Stimulated activated effector memory CD8-positive, alpha-beta T cell treated with anti-CD3 and anti-CD28 coated beads, Interleukin-12 subunit alpha, Interleukin-12 subunit beta, amount 100 ng/mL, for 72 hours (primary cell): Measurements from ENCODE around the gene RCL1.
"Not testable (repeated sequence)": the region's sequence is repeated elsewhere in the genome, so short reads cannot be mapped to it uniquely, and the experiment has no call there.

Source experiments
- ATAC-seq: fragments of 150-1000 bp; cut with Tn5 transposase; 2 replicates; pipeline ENCODE4 v1.10.0; 2021
- DNase-seq, 2 donors: peaks; one replicate each; pipeline ENCODE4 v3.0.0; 2021 to 2022; ENCODE audit warnings: low spot score in 2 of 2
- H3K27ac Mint-ChIP-seq: one replicate; pipeline ENCODE4 v1.8.0; 2022; ENCODE audit warnings: mild to moderate bottlenecking, mixed read lengths
- H3K36me3 Mint-ChIP-seq: one replicate; pipeline ENCODE4 v1.8.0; 2022; ENCODE audit warnings: mild to moderate bottlenecking, mixed read lengths
- H3K4me1 Mint-ChIP-seq: one replicate; pipeline ENCODE4 v1.8.0; 2022; ENCODE audit warnings: mixed read lengths
- H3K4me3 Mint-ChIP-seq: one replicate; pipeline ENCODE4 v1.8.0; 2022; ENCODE audit warnings: mild to moderate bottlenecking, mixed read lengths
- H3K9me3 Mint-ChIP-seq: one replicate; pipeline ENCODE4 v1.8.0; 2022; ENCODE audit warnings: mixed read lengths

Gene RCL1

DNA sequence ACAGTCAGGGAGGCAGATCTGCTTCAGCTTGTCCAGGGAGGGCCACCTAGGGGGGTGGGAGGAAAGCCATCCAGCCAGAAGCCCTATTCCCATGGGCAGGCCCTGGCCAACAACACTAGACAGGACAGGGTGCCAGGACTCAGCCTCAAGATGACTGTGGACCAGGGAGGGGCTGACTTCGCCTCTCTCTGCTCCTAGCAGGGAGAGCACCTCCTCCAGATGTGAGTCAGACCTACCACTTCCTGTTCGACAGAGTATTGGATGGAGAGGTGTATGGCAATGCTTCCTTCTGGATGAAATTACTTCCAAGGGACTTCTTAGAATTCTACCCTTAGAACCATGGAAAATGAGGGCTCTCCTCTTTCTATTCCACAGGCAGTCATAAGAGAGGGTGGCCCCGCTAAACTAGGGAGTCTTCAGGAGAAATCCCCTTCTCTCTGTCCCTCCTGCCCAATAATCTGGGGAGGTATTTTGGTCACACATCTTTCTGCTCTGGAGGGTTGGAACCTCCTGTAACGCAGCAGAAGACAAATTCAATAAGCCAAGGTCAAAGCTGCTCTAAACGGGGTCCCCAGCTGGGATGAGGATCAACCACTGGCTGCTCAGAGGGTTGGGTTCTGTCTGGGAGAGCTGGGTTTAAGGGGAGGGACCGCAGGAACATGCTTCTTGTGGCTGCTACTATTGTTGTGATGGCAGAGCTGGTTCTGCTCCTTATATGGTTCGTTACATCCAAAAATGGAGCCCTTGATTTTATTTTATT lies 23.2 kb upstream of the RCL1 start:
- H3K27ac Mint-ChIP-seq, result no peak overlapping the region
- ATAC-seq, result peak; percentile 78
- no peaks in the 10 kb centered on the region for H3K4me1 Mint-ChIP-seq
- H3K4me3 Mint-ChIP-seq, result no peak overlapping the region
- no peaks in the 10 kb centered on the region for H3K9me3 Mint-ChIP-seq
- no peak for DNase-seq
- H3K36me3 Mint-ChIP-seq, result no peaks in the 10 kb centered on the region

DNA sequence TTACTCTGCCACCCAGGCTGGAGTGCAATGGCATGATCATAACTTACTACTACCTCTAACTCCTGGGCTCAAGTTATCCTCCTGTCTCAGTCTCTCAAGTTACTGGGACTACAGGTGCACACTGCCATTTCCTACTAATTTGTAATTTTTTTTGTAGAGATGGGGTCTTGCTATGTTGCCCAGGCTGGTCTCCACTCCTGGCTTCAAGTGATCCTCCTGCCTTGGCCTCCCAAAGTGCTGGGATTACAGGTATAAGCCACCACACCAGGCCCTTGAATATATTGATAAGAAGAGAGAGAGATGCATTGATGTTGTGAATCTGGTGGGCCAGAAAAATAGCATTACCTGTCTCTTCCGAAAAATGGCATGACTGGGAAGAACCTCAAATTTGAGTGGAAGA lies 21.0 kb upstream of the RCL1 start:
- H3K27ac Mint-ChIP-seq, result no peak overlapping the region
- no peak for DNase-seq
- H3K9me3 Mint-ChIP-seq, result no peaks in the 10 kb centered on the region
- no peak for ATAC-seq
- H3K4me3 Mint-ChIP-seq, result no peak overlapping the region
- H3K4me1 Mint-ChIP-seq, result no peaks in the 10 kb centered on the region
- no peaks in the 10 kb centered on the region for H3K36me3 Mint-ChIP-seq

DNA sequence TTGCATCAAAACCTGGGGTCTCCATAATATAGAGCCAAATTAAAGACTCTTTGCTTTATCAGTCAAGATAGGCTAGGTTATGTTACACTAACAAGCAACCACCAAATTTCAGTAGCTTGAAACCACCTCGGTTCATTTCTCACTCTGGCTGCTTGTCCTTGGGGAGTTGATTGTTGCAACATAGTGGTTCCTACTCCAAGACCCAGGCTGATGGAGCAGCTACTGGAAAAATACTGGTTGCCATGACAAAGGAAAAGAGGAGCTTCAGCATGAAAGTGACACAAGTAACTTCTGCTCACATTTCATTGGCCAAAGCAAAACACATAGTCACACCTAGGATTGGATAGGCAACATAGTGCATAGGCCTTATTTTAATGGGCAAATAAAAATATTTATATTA lies 18.5 kb upstream of the RCL1 start:
- DNase-seq (no peak), ATAC-seq (no peak)
- H3K27ac Mint-ChIP-seq, result no peak overlapping the region
- H3K4me3 Mint-ChIP-seq, result no peak overlapping the region
- no peaks in the 10 kb centered on the region for H3K4me1 Mint-ChIP-seq
- H3K9me3 Mint-ChIP-seq, result no peaks in the 10 kb centered on the region
- no peaks in the 10 kb centered on the region for H3K36me3 Mint-ChIP-seq

DNA sequence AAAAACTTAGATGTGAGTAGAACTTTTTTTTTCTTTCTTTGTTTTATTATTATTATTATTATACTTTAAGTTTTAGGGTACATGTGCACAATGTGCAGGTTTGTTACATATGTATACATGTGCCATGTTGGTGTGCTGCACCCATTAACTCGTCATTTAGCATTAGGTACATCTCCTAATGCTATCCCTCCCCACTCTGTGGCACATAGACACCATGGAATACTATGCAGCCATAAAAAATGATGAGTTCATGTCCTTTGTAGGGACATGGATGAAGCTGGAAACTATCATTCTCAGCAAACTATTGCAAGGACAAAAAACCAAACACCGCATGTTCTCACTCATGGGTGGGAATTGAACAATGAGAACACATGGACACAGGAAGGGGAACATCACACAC lies 17.8 kb upstream of the RCL1 start:
- H3K27ac Mint-ChIP-seq, ATAC-seq, H3K4me1 Mint-ChIP-seq, H3K4me3 Mint-ChIP-seq, H3K36me3 Mint-ChIP-seq, H3K9me3 Mint-ChIP-seq, DNase-seq: not testable (repeated sequence)

DNA sequence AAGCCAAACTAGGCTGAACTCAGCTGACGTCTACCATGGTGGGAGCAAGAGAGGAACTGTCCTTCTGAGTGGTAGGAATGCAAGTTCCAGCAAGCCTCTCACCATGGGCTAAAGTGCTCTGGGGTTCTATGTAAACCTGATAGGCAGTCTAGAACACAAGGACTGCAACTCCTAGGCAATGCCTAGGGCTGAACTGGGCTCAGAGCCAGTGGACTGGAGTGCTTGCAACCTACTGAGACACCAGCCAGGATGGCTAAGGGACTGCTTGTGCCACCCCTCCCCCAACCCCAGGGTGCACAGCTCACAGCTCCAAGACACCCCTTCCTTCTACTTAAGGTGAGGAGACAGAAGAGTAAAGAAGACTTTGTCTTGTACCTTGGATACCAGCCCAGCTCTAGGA lies 12.1 kb upstream of the RCL1 start:
- Mint-ChIP-seq H3K4me3 (no peak overlapping the region), H3K27ac (no peak overlapping the region), H3K9me3 (no peaks in the 10 kb centered on the region), H3K4me1 (no peaks in the 10 kb centered on the region), H3K36me3 (no peaks in the 10 kb centered on the region)
- ATAC-seq, result no peak
- no peak for DNase-seq

DNA sequence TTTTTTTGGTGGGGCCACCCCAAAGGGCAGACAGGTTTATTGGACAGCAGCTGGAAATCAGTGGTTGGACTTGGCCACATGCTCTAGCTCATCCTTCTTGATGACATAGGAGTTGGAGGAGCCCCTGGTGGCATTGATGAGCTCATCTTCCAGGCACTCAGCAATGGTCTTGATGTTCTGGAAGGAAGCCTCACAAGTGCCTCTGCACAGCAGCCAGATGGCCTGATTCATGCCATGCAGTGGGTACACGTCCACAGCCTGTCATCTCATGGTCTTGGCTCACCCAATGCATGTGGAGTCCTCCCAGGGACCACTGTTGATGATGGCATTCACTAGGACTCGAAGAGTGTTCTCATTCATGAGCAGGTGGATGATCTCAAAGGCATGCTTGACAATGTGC lies 11.3 kb upstream of the RCL1 start:
- Mint-ChIP-seq H3K27ac (no peak overlapping the region), H3K9me3 (no peaks in the 10 kb centered on the region), H3K4me3 (no peak overlapping the region), H3K36me3 (no peaks in the 10 kb centered on the region), H3K4me1 (no peaks in the 10 kb centered on the region)
- ATAC-seq, result no peak
- no peak for DNase-seq

DNA sequence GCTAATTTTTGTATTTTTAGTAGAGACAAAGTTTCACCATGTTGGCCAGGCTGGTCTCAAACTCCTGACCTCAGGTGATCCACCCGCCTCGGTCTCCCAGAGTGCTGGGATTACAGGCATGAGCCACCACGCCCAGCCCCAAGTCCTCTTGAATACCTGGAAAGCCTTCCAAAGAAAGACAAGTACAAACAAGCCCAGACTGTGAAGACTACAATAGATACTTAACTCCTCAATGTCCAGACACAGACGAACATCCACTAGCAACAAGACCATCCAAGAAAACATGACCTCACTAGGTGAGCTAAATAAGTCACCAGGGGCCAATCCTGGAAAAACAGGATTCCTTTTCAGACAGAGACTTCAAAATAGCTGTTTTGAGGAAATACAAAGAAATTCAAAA lies 9.6 kb upstream of the RCL1 start:
- not testable (repeated sequence) for H3K36me3 Mint-ChIP-seq, H3K4me3 Mint-ChIP-seq, DNase-seq, ATAC-seq, H3K27ac Mint-ChIP-seq, H3K9me3 Mint-ChIP-seq, H3K4me1 Mint-ChIP-seq

DNA sequence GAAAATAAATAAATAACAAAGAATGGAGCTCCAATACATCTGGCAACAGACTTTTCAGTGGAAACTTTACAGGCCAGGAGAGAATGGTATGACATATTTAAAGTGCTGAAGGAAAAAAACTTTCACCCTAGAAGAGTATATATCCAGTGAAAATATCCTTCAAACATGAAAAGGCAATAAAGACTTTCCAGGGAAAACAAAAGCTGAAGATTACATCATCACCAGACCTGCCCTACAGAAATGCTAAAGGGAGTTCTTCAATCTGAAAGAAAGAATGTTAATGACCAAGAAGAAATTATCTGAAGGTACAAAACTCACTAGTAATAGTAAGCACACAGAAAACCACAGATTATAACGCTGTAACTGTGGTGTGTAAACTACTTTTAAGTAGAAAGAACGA lies 8.3 kb upstream of the RCL1 start:
- H3K4me3 Mint-ChIP-seq, result no peak overlapping the region
- H3K27ac Mint-ChIP-seq, result no peak overlapping the region
- no peaks in the 10 kb centered on the region for H3K4me1 Mint-ChIP-seq
- no peak for ATAC-seq
- H3K9me3 Mint-ChIP-seq, result no peaks in the 10 kb centered on the region
- DNase-seq, result no peak
- H3K36me3 Mint-ChIP-seq, result no peaks in the 10 kb centered on the region

DNA sequence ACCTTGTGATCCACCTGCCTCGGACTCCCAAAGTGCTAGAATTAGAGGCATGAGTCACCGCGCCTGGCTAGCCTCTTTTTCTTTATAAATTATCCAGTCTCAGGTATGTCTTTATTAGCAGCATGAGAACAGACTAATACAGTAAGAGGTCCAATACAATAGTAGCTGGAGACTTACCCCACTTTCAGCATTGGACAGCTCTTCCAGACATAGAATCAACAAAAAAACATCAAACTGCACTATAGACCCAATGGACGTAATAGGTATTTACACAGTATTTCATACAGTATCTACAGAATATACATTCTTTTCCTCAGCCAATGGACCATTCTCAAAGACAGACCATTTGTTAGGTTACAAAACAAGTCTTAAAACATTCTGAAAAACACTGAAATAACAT lies 6.1 kb upstream of the RCL1 start:
- H3K4me3 Mint-ChIP-seq, result no peak overlapping the region
- no peaks in the 10 kb centered on the region for H3K9me3 Mint-ChIP-seq
- no peak overlapping the region for H3K27ac Mint-ChIP-seq
- peaks cover under 1% of the 10 kb centered on the region for H3K4me1 Mint-ChIP-seq
- no peaks in the 10 kb centered on the region for H3K36me3 Mint-ChIP-seq
- no peak for ATAC-seq
- DNase-seq, result no peak

DNA sequence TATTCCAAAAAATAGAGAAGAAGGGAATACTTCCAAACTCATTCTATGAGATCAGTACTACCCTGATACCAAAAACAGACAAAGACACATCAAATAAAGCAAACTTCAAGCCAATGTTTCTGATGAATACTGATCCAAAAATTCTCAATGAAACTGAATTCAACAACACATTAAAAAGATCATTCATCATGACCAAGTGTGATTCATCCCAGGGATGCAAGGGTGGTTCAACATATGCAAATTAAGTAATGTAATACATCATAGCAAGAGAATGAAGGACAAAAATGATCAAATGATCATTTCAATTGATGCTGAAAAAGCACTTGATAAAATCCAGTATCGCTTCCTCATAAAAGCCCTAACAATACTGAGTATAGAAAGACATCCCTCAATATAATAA lies 4.9 kb upstream of the RCL1 start:
- no peak overlapping the region for H3K4me3 Mint-ChIP-seq
- H3K36me3 Mint-ChIP-seq, result peaks cover 2% of the 10 kb centered on the region
- ATAC-seq, result no peak
- DNase-seq, result no peak
- peaks cover 7% of the 10 kb centered on the region for H3K4me1 Mint-ChIP-seq
- no peaks in the 10 kb centered on the region for H3K9me3 Mint-ChIP-seq
- H3K27ac Mint-ChIP-seq, result no peak overlapping the region

DNA sequence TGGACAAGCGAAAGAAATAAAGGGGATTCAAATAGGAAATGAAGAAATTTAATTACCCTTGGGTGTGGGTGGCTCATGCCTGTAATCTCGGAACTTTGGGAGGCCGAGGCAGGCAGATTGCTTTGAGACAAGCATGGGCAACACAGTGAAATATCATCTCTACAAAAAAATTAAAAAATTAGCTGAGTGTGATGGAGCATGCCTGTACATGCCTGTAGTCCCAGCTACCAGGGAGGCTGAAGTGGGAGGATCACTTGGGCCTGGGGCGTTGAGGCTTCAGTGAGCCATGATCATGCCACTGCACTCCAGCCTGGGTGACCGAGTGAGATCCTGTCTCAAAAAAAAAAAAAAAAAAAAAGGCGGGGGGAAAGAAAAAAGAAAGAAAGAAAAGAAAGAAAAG lies 4.0 kb upstream of the RCL1 start:
- Mint-ChIP-seq H3K36me3 (peaks cover 5% of the 10 kb centered on the region), H3K4me1 (peaks cover 9% of the 10 kb centered on the region), H3K27ac (no peak overlapping the region), H3K4me3 (no peak overlapping the region), H3K9me3 (no peaks in the 10 kb centered on the region)
- ATAC-seq (no peak), DNase-seq (no peak)

DNA sequence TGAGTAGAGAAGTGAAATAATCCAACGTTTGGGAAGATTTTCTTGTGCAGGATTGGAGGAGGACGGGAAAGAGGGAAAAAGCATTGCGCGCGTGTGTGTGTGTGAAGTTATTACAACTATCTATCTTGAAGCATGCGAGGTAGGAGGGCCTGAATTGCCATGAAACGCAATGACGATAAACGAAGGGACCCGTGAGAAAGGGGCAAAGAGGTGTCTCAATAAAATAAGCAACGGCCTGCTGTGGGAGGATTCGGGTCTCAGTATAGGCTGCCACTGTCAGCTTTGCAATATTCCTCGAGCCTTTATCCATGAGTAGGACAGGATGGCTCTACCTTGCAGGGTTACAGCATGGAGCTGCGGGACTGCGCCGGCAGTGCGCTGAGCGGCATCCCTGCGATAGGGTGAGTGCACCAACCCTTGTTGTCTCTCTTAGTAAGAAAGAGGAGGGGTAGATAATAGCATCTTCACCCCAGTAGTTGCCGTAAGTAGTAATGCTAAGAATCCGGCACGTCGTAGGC lies 631 bp upstream of the RCL1 start:
- Mint-ChIP-seq H3K9me3 (no peaks in the 10 kb centered on the region), H3K36me3 (peaks cover 5% of the 10 kb centered on the region), H3K27ac (no peak overlapping the region), H3K4me3 (peak overlapping the region; percentile 91), H3K4me1 (peaks cover 35% of the 10 kb centered on the region)
- ATAC-seq, result peak; percentile 53
- DNase-seq, result no peak

DNA sequence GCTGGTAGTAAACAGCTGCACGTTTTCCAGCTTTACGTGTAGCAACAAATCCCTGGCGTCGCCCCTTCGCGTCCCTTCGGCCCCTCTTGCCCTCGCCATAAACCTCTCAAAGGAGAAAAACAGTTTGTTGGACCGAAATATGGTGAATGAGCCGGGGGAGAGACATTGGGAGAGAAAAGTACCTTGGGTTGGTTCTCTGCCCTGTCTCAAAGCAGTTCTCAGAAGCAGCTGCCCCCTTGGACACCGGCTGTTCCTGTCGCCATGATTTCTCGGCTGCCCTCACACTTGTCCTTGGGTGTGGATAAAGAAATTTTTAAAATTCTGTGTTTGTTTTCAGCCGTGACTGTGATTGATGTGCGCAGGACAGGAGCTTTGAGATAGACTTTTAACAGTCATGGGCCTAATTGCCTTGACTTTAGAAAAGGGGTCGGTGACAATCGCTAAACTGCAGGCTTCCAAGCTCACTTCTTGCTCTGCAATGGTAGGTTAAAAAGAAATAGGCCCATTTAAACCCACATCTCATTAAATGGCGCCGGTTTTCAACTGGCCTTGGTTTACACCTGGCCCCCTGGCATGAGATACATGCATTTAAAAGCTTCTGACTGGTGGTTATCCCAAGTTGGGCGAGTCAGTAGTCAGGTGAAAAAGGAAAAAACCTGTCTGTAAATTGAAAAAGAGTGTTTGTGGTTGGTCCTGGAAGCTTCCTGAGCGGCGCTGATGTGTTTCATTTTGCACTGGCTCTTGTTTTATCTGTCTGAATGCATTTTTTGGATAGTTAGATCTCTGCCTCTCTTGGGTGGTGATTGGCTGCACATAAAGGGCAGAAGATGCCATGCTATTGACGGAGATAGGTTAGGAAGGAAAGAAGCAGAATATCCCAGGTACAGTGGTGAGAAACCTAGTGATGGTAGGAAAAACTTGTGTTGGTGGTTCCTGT lies 983 bp downstream of the RCL1 start:
- Mint-ChIP-seq H3K4me1 (peaks cover 46% of the 10 kb centered on the region), H3K27ac (peak overlapping the region; percentile 92), H3K36me3 (peaks cover 5% of the 10 kb centered on the region), H3K4me3 (peak overlapping the region; percentile 91), H3K9me3 (no peaks in the 10 kb centered on the region)
- no peak for DNase-seq
- no peak for ATAC-seq

DNA sequence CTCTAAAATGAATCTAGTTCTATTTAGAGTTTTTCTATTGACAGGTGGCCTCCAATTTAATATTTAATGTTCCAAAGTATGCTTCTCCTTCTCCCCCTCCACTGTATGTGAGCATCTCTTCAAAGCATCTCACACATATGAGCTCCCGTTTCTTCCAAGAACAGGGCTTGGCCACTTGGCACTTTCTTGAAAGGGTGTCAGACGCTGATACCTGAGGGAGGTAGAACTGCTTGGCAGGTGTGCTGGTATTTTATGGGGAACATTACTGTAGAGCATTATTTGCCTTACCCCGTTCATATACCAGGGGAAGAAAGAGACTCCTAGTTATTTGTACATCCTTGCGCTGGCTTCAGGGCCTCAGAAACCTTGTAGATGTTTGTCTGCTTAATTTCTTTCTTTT lies 1.9 kb downstream of the RCL1 start:
- Mint-ChIP-seq H3K27ac (no peak overlapping the region), H3K4me1 (peaks cover 46% of the 10 kb centered on the region), H3K36me3 (peaks cover 5% of the 10 kb centered on the region), H3K4me3 (peak overlapping the region; percentile 91), H3K9me3 (no peaks in the 10 kb centered on the region)
- DNase-seq (no peak), ATAC-seq (no peak)

DNA sequence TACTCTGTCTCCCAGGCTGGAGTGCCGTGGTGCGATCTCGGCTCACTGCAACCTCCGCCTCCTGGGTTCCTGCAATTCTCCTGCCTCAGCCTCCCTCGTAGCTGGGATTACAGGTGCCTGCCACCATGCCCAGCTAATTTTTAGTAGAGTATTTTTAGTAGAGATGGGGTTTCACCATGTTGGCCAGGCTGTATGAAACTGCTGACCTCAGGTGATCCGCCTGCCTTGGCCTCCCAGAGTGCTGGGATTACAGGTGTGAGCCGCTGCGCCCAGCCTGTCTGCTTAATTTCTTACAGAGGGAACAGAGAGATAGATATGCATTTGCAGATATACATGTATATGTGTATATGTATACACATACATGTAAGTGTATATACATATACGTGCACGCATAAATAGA lies 2.4 kb downstream of the RCL1 start:
- ATAC-seq, DNase-seq, H3K27ac Mint-ChIP-seq, H3K4me3 Mint-ChIP-seq, H3K9me3 Mint-ChIP-seq, H3K36me3 Mint-ChIP-seq: not testable (repeated sequence)
- H3K4me1 Mint-ChIP-seq, result peaks cover 46% of the 10 kb centered on the region

DNA sequence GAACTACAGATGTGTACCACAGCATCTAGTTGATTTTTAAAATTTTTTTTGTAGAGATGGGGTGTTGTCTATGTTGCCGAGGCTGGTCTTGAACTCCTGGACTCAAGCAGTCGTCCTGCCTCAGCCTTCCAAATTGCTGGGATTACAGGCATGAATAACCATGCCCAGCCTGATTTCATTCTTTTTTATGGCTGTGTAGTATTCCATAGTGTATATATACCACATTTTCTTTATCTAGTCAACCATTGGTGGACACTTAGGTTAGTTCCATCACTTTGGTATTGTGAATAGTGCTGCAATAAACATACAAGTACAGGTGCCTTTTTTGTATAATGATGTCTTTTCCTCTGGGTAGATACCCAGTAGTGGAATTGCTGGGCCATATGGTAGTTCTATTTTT lies 3.8 kb downstream of the RCL1 start:
- Mint-ChIP-seq H3K27ac (no peak overlapping the region), H3K36me3 (peaks cover 5% of the 10 kb centered on the region), H3K9me3 (no peaks in the 10 kb centered on the region), H3K4me1 (peaks cover 46% of the 10 kb centered on the region), H3K4me3 (no peak overlapping the region)
- no peak for DNase-seq
- ATAC-seq, result no peak
